ENCODE data around the gene FAM83F.

The FAM83F gene

GRCh38 chr22:39955675-39956074 is 39.1 kb upstream of the FAM83F start:
- peaks cover 14% of the 10 kb centered on the region for H3K4me1 ChIP-seq (ENCODE audit: control insufficient read depth, insufficient read depth, low read length, unreplicated experiment)
- no peak overlapping the region for H3K27ac ChIP-seq (ENCODE audit: low read depth, low read length)
- H3K27me3 ChIP-seq (ENCODE audit: insufficient read depth, low read length) = no peaks in the 10 kb centered on the region
- H3K4me3 ChIP-seq (ENCODE audit: low read depth, low read length) = no peak overlapping the region
- no peaks in the 10 kb centered on the region for H3K36me3 ChIP-seq (ENCODE audit: insufficient read depth, low read length)
- no peaks in the 10 kb centered on the region for H3K79me2 ChIP-seq (ENCODE audit: control insufficient read depth, insufficient read depth, low read length, unreplicated experiment)
- H2AFZ ChIP-seq (ENCODE audit: low read length, unreplicated experiment) = no peak overlapping the region

GRCh38 chr22:39956932-39957664 is 37.7 kb upstream of the FAM83F start:
- H3K36me3 ChIP-seq (ENCODE audit: insufficient read depth, low read length) = no peaks in the 10 kb centered on the region
- H3K4me1 ChIP-seq (ENCODE audit: control insufficient read depth, insufficient read depth, low read length, unreplicated experiment) = peaks cover 14% of the 10 kb centered on the region
- H3K27ac ChIP-seq (ENCODE audit: low read depth, low read length) = no peak overlapping the region
- H2AFZ ChIP-seq (ENCODE audit: low read length, unreplicated experiment) = no peak overlapping the region
- no peak overlapping the region for H3K4me3 ChIP-seq (ENCODE audit: low read depth, low read length)
- H3K27me3 ChIP-seq (ENCODE audit: insufficient read depth, low read length) = no peaks in the 10 kb centered on the region
- no peaks in the 10 kb centered on the region for H3K79me2 ChIP-seq (ENCODE audit: control insufficient read depth, insufficient read depth, low read length, unreplicated experiment)

- H3K36me3 ChIP-seq (ENCODE audit: insufficient read depth, low read length) = no peaks in the 10 kb centered on the region
- no peak overlapping the region for H3K27ac ChIP-seq (ENCODE audit: low read depth, low read length)
- H3K27me3 ChIP-seq (ENCODE audit: insufficient read depth, low read length) = no peaks in the 10 kb centered on the region
- H3K79me2 ChIP-seq (ENCODE audit: control insufficient read depth, insufficient read depth, low read length, unreplicated experiment) = no peaks in the 10 kb centered on the region
- no peak overlapping the region for H2AFZ ChIP-seq (ENCODE audit: low read length, unreplicated experiment)
- peaks cover 14% of the 10 kb centered on the region for H3K4me1 ChIP-seq (ENCODE audit: control insufficient read depth, insufficient read depth, low read length, unreplicated experiment)
- no peak overlapping the region for H3K4me3 ChIP-seq (ENCODE audit: low read depth, low read length)
These were observed 36.6 kb upstream of the FAM83F start for GRCh38 chr22:39958009-39958711.

- Histone ChIP-seq H3K36me3 (ENCODE audit: insufficient read depth, low read length) (no peaks in the 10 kb centered on the region), H3K4me3 (ENCODE audit: low read depth, low read length) (no peak overlapping the region), H3K4me1 (ENCODE audit: control insufficient read depth, insufficient read depth, low read length, unreplicated experiment) (peaks cover 14% of the 10 kb centered on the region), H2AFZ (ENCODE audit: low read length, unreplicated experiment) (no peak overlapping the region), H3K27ac (ENCODE audit: low read depth, low read length) (no peak overlapping the region), H3K79me2 (ENCODE audit: control insufficient read depth, insufficient read depth, low read length, unreplicated experiment) (no peaks in the 10 kb centered on the region), H3K27me3 (ENCODE audit: insufficient read depth, low read length) (no peaks in the 10 kb centered on the region)
These were observed 35.7 kb upstream of the FAM83F start for GRCh38 chr22:39958949-39959639.

GRCh38 chr22:39959640-39960447 is 34.9 kb upstream of the FAM83F start, which contains the start of gene TMA7B:
Gene TMA7B, plus strand, starts transcription at chr22:39960397. Its CDS starts 3,978 bp downstream, at chr22:39964375.
- peaks cover 14% of the 10 kb centered on the region for H3K4me1 ChIP-seq (ENCODE audit: control insufficient read depth, insufficient read depth, low read length, unreplicated experiment)
- H3K27ac ChIP-seq (ENCODE audit: low read depth, low read length) = peak within 1 kb of the TSS; percentile 80
- no peaks in the 10 kb centered on the region for H3K36me3 ChIP-seq (ENCODE audit: insufficient read depth, low read length)
- H3K79me2 ChIP-seq (ENCODE audit: control insufficient read depth, insufficient read depth, low read length, unreplicated experiment) = no peaks in the 10 kb centered on the region
- H3K4me3 ChIP-seq (ENCODE audit: low read depth, low read length) = no peak within 1 kb of the TSS
- no peak within 1 kb of the TSS for H2AFZ ChIP-seq (ENCODE audit: low read length, unreplicated experiment)
- H3K27me3 ChIP-seq (ENCODE audit: insufficient read depth, low read length) = no peaks in the 10 kb centered on the region

- Histone ChIP-seq H3K4me3 (ENCODE audit: low read depth, low read length) (no peak overlapping the region), H3K27me3 (ENCODE audit: insufficient read depth, low read length) (no peaks in the 10 kb centered on the region), H3K4me1 (ENCODE audit: control insufficient read depth, insufficient read depth, low read length, unreplicated experiment) (peaks cover 14% of the 10 kb centered on the region), H3K79me2 (ENCODE audit: control insufficient read depth, insufficient read depth, low read length, unreplicated experiment) (no peaks in the 10 kb centered on the region), H3K36me3 (ENCODE audit: insufficient read depth, low read length) (no peaks in the 10 kb centered on the region), H2AFZ (ENCODE audit: low read length, unreplicated experiment) (no peak overlapping the region), H3K27ac (ENCODE audit: low read depth, low read length) (peak overlapping the region; percentile 80)
These were observed 33.7 kb upstream of the FAM83F start for GRCh38 chr22:39960791-39961746.

GRCh38 chr22:39962071-39962470 is 32.7 kb upstream of the FAM83F start:
- H3K27ac ChIP-seq (ENCODE audit: low read depth, low read length) = peak overlapping the region; percentile 80
- H3K27me3 ChIP-seq (ENCODE audit: insufficient read depth, low read length) = no peaks in the 10 kb centered on the region

GRCh38 chr22:39965748-39966147 is 29.0 kb upstream of the FAM83F start:
- Histone ChIP-seq H3K4me1 (ENCODE audit: control insufficient read depth, insufficient read depth, low read length, unreplicated experiment) (no peaks in the 10 kb centered on the region), H3K79me2 (ENCODE audit: control insufficient read depth, insufficient read depth, low read length, unreplicated experiment) (no peaks in the 10 kb centered on the region), H3K4me3 (ENCODE audit: low read depth, low read length) (no peak overlapping the region), H3K27me3 (ENCODE audit: insufficient read depth, low read length) (no peaks in the 10 kb centered on the region), H3K27ac (ENCODE audit: low read depth, low read length) (no peak overlapping the region), H3K36me3 (ENCODE audit: insufficient read depth, low read length) (no peaks in the 10 kb centered on the region), H2AFZ (ENCODE audit: low read length, unreplicated experiment) (no peak overlapping the region)

More at GRCh38 chr22:39962071-39962470, 32.7 kb upstream of the FAM83F start:
- H3K4me1 ChIP-seq (ENCODE audit: control insufficient read depth, insufficient read depth, low read length, unreplicated experiment) = peaks cover 14% of the 10 kb centered on the region
- no peaks in the 10 kb centered on the region for H3K79me2 ChIP-seq (ENCODE audit: control insufficient read depth, insufficient read depth, low read length, unreplicated experiment)
- no peak overlapping the region for H3K4me3 ChIP-seq (ENCODE audit: low read depth, low read length)
- H2AFZ ChIP-seq (ENCODE audit: low read length, unreplicated experiment) = no peak overlapping the region
- no peaks in the 10 kb centered on the region for H3K36me3 ChIP-seq (ENCODE audit: insufficient read depth, low read length)

- no peak overlapping the region for H2AFZ ChIP-seq (ENCODE audit: low read length, unreplicated experiment)
- H3K27me3 ChIP-seq (ENCODE audit: insufficient read depth, low read length) = peaks cover 2% of the 10 kb centered on the region; the same call in 1 of the 2 replicates
- no peaks in the 10 kb centered on the region for H3K36me3 ChIP-seq (ENCODE audit: insufficient read depth, low read length)
- H3K27ac ChIP-seq (ENCODE audit: low read depth, low read length) = no peak overlapping the region
- no peaks in the 10 kb centered on the region for H3K4me1 ChIP-seq (ENCODE audit: control insufficient read depth, insufficient read depth, low read length, unreplicated experiment)
- no peak overlapping the region for H3K4me3 ChIP-seq (ENCODE audit: low read depth, low read length)
- H3K79me2 ChIP-seq (ENCODE audit: control insufficient read depth, insufficient read depth, low read length, unreplicated experiment) = no peaks in the 10 kb centered on the region
These were observed 28.3 kb upstream of the FAM83F start for GRCh38 chr22:39966470-39966869.
